ENCODE data around the gene USP20.
"Not testable (repeated sequence)": the region's sequence is repeated elsewhere in the genome, so short reads cannot be mapped to it uniquely, and the experiment has no call there.

Gene USP20

DNA sequence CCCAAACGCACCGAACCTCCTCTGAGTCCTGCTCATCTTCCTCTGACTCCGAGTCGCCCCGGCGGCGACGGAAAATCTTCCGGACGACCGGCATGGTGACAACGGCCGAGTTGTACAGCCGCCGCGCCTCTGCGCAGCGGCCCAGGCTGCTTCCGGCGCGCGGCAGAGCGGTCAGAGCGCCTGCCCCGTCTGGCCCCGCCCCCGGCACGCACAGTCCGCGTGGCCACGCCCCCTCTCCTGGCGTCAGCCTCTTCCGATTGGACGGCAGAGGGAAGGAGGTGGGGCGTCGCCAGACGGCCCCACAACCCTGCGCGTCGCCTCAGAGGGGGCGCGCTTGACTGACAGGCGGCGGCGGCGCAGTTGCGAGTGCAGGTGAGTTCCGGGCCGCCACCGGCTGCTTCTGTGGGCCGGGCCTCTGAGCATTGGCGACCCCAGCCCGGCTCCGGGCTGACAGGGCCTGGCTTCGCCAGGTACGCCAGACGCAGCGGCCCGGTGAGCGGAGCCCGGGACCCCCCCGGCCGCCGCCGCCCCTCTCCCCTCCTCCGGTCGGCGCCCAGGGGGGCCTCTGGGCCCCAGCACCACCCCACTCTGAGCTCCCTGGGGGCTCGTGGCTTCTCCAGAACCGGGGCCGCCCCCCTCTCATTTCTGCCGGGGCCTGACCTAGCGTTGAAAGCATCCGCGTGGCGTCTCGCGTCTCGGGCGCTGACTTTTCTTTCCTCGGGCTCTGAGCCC lies at the start of gene USP20, which contains the start of gene C9orf78:
Gene USP20, plus strand, starts transcription at position 331 of the 732 bp plus-strand sequence. CDS start 17,098 bp downstream, outside the sequence.
Gene C9orf78, minus strand, starts transcription at position 148 of the 732 bp plus-strand sequence. Its CDS starts 54 bp downstream, at position 94.
- peak; percentile 97 to 98 for DNase-seq

DNA sequence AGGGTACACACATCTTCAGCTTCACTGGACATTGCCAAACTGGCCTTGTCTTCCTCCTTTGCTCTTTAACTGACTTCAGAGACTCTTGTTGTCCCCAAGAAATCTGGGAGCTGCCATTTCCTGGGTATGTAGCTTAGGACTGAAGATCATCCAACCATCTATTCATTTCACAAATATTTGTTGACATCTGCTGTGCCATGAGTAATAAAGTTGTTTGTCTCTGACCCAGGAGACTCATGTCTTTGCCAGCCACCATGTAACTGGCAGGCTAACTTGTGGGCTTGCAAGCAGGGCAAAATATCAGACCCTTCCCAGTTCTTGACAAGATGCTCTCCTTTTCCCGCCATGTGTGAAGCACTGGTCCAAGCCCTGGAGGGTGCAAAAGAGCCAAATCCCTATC lies 49.4 kb upstream of the USP20 start:
- no peak for DNase-seq

DNA sequence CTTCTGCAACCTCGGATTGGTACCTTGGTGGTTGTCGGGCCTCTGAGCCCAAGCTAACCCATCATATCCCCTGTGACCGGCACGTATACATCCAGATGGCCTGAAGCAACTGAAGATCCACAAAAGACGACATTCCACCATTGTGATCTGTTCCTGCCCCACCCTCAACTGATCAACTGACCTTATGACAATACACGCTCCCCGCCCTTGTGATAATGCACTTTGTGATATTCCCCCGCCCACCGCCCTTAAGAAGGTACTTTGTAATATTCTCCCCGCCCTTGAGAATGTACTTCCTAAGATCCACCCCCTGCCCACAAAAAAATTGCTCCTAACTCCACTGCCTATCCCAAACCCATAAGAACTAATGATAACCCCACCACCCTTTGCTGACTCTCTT lies 48.8 kb upstream of the USP20 start:
- DNase-seq = no peak

DNA sequence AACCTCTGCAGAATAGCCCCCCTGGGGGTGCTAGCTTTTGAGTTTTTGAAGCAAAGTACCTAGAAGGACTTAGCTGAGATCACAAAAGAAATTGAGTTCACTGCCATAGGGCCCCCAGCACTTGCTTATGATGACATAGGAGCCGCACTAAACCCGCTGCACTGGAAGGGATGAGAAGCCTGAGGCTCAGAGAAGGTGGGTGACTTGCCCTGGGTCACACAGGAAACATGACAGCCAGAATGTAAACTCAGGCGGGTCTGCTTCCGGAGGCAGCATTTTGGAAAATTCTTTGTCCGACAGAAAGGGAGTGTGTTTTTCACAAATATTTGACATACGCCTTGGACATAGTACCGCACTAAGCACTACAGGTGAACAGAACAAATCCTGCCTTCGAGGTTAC lies 40.7 kb upstream of the USP20 start:
- DNase-seq = no peak

DNA sequence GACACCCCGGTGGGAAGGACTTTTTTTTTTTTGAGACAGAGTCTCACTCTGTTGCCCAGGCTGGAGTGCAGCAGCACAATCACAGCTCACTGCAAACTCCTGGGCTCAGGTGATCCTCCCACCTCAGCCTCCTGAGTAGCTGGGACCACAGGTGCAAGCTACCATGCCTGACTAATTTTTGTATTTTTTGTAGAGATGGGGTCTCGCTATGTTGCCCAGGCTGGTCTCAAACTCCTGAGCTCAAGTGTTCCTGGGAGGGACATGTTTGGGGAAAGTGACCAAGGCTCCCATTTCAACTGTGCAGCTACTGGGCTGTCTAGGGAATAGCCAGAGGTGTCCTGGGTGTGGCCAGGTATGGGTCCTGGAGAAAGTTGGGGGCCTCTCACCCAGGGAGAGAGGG lies 39.2 kb upstream of the USP20 start:
- DNase-seq = not testable (repeated sequence)

DNA sequence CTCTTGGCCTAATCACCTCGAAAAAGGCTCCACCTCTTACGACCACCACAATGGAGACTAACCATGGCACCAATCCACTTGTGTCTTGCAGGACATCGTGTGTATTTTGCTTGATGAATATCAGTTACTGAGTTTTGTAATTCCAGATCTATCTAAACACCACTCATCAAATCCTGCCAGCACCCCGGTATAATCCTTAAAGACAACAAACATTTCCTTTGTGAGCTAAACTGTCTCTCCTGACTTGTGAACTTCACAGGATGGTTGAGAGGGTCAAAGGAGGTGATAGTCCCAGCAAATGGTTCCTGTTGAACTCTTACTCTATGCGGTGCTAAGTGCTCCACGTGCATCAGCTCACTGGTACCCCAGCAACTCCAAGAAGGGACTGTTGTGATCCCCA lies 36.3 kb upstream of the USP20 start:
- no peak for DNase-seq

DNA sequence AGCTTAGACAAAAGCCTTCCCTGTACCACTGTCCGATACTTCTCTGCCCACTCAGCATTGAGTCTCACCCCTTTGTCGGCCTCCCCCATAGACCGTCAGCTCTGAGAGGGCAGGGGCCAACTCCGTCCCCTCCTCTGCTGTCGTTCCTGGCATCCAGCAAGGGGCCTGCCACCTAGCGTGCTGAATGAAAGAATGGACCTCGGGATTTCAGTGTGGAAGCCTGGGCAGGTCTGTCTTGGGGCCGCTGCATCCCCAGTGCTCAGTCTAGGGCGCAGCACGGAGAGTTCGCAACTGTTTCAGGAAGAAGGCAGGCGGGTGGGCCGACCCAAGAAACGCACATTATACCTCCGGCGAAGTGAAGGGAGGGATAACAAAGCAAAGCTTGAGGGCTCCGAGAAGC lies 33.8 kb upstream of the USP20 start:
- no peak for DNase-seq

DNA sequence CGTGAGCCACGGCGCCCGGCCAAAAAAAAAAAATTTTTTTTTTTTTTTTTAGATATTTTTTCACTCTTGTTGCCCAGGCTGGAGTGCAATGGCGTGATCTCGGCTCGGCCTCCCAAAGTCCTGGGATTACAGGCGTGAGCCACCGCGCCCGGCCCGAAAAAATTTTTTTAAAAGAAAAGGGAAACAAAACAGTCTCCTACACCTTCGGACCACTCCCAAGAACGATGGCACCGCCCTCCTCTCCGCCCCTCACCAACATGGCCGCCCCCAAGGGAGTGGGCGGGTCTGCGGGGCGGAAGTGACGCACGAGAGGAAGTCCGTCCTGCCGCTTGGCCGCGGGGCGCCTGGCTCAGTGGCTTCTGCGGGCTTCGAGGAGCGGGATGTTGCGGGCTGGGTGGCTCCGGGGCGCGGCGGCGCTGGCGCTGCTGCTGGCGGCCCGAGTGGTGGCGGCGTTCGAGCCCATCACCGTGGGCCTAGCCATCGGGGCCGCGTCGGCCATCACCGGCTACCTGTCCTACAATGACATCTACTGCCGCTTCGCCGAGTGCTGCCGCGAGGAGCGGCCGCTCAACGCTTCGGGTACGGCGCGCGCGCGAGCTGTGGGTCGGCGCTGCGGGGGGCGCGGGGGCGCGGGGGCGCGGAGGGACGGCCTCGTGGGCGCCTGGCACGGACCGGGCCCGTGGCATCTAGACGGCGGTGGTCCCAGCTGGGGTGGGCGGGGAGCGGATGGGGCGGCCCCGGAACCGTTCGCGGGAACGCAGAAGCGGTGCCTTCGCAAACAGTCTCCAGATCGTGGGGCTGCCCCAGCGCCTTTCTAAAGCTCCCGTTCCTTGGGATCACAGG lies 32.2 kb upstream of the USP20 start, which contains the start of gene TOR1B:
Gene TOR1B, plus strand, starts transcription at position 352 of the 843 bp plus-strand sequence. Its CDS starts 29 bp downstream, at position 381.
- DNase-seq = peak; percentile 94 to 95

DNA sequence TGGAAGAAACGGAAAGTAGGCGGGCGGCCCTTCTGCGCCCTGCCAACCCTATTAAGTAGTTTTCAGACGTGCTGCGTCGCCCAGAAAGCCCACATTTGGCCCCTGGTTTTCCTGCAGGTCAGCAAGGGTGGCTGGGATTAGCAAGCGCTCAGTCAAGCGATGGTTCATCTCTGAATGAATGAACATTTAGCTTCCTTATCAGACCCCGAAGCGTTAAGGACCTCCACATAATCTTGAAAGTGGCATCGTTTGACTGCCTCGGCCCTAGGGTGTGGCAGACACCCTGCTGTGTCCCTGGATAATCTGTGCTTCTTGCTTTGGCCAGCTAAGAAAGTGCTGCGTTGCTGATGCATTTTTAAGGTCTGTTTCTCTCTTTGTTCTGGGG lies 31.6 kb upstream of the USP20 start:
- DNase-seq = no peak

DNA sequence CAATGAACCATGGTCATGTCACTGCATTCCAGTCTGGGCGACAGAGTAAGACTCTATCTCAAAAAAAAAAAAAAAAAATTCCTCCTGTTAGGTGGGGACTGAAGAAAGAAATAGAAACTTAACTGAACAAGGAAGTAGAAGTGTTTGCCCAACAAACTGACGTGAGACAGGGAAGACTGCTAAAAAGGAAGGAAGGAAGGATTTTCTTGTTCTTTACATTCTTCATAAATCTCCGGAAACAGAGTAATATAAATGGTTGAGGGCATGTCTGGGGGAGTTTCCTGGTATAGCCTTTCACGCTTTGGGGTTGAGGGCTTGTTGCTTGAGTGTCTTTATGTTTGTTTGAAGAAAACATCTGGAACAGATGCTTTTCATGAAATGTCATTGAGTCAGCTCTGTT lies 29.2 kb upstream of the USP20 start:
- no peak for DNase-seq

DNA sequence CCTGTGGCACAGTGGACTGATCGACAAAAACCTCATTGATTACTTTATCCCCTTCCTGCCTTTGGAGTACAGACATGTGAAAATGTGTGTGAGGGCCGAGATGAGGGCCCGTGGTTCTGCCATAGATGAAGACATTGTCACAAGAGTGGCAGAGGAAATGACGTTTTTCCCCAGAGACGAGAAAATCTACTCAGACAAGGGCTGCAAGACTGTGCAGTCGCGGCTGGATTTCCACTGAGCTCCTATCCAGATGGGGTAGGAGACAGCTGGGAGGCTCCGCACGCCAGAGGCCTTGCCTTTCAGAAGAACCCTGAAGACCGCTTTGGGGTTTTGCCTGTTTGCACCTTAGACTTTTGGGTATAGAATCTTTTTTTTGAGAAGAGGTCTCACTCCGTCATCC lies 25.9 kb upstream of the USP20 start:
- no peak for DNase-seq

DNA sequence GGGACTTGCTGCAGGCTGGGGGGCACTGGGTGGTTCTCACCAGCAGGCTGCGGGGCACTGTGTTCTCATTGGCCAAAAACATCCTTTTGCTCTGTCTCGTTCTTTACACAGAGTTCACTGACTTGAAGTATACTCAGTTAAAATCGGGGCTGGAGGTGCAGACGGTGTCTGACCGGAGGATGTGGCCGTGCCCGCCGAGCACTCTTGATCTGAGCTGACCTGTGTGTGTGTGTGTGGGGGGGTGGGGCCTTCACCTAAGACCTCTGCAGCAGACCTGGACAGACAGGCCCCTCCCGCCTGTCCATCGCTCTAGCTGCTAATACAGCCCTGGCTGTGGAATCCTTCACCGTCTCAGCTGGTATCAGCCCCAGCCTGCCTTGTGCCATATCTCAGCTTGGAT lies 25.1 kb upstream of the USP20 start:
- DNase-seq = no peak

DNA sequence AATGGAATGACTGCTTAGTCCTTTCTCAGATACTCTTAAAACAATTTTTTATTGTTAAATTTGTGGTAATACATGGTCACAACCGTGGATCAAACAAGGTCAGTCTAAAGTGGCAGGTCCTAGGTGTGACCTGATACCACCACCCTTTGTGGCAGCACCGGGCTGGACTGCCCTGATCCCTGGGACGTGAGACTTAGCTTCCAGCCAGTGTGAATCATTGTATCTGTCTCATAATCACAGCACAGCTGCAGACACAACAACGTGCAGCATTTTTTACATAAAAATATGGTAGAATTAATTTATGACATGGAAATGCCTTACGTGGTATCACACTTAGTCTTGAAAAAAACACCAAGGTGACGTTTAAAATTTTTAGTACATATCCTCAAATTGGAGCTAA lies 24.5 kb upstream of the USP20 start:
- no peak for DNase-seq

DNA sequence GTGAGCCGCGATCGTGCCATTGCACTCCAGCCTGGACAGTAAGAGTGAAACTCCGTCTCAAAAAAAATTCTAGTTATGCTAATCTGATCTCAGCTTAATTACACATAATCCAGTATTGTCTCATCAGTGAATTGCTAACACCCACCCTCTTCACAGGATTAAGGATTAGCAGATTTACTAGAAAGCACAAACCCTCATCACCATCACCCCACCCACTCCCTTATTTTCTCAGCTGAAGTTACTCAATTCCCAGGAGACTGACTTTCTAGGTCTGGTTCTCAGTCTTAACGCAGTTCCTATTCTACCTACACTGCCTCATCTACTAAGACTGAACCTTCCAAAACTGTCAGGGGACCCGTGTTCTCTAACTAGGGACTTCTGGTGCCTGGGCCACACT lies 23.3 kb upstream of the USP20 start:
- no peak for DNase-seq

DNA sequence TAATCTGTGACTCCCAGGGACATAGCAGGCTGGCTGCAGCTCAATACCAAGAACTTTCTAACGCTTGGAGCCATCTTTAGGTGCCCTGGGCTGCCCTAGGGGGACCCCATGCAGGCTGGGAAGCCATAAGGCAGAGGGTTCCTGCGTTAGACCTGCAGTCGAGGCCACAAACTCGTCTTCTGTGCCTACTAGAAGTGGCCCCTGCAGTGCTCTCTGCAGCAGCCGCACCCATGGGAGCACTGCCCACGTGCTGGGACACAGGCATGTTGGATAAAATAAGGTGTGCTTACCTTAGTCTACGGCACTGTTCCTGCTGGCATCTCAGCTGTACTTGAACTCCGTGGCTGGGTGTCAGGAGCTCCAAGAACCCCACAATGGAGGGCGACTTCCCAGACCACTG lies 22.9 kb upstream of the USP20 start:
- DNase-seq = no peak

DNA sequence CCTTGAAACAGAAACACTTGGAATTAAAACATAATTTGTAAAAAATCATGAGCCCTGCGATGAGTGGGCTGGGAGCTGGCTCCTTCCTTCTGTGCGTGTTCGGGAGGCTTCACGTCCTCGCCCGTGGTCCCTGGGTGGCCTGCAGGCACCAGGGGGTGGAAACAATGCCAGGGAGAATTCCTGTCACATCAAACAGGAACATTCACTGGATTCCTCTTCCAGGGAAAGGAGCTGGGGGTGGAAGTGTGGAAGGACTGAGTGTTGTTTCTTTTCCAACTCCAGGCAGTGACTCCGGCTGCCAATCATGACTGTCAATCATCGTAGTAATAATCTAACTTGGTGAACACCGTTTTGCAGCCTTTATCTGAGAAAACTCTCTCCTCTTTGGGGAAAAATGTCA lies 21.6 kb upstream of the USP20 start:
- no peak for DNase-seq

DNA sequence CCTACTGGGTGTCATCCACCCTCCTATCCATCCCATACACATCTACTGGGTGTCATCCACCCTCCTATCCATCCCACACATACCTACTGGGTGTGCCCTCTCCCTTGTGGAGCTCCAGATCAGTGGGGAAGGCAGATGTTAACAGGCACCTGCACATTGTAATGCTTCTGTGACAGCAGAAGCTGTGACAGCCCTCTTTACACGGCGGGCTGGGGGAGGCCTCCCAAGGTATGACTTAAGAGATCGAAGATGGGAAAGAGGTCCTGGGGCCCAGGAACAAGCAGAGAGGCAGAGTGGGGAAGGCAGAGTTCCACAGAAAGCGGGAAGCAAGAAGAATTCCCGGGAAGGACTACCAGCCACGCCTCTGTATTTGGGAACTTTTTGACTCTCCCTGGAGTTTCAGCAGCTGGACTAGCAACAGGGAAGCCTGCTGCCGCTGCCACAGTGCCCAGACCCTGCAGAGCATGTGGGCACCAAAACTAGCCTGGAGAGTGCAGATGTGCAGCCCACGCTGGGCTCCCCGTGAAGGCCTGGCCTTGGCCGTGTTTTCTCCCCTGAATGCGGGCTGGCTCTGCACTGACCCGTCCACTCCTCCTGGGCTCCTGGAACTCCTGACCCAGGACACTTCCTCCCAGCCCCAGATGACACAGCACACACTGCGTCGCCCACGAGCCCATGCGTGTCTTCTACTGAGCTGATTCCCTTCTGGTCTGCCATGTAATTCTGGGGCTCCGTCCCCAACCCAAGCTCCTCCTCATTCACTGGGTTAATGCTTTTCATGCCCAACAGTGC lies 20.6 kb upstream of the USP20 start:
- no peak for DNase-seq

DNA sequence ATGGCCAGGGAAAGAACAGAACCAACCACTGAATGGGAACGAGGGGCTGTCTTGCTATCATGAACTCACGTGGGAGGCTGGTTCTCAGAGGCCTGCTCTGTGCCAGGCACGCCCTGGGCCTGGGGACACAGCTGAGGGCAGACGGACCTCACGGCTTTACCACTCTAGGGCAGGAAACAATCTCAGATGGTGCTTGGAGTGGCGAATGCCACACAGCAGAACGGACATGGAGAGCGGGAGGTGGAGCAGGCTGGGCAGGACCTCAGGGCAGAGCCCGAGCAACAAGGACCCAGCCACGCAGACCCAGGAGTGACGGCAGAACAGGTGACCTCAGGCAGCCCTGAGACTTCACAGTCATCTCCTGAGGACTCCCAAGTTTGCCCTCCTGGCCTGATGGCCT lies 20.0 kb upstream of the USP20 start:
- no peak for DNase-seq

DNA sequence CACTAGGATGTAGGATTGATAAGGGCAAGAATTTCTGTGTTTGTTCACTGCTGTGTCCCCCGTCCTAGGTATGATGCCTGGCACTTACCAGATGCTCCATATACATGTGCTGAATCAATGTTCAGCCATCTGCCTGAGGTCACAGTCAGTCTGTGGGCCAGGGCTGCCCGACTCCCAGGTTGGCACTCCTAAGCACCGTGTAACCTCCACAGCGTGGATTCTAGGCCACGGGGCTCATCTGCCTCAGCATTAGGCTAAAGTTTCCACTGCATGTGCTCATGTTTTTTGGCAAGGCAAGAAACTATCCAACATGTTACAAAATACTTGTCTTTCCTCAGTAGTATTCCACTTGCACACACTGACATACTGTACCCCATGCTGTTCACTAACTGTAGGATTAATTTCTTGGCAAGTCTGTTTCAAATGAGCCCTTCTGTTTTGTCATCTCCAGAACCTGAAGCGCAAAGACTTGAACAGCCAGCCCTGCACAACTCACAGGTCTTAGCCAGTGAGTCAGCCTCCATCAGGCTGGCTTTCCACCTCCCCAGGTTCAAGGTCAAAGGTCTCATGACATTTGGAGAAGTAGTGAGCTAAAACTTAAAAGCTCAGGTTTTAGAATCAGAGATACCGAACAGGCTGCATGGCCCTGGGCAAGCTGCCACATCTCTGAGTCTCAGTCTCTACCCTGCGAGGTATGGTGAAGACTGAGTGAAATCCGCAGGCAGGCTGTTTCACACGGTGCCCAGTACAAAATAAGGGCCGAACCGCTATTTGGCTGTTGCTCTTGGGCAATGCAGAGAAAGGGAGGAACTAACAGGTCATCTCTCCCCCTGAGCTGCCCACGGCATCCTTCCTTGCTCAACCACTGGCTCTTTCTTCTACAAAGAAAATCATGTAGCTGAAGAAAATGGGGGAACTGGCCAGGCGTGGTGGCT lies 18.5 kb upstream of the USP20 start:
- DNase-seq = no peak

DNA sequence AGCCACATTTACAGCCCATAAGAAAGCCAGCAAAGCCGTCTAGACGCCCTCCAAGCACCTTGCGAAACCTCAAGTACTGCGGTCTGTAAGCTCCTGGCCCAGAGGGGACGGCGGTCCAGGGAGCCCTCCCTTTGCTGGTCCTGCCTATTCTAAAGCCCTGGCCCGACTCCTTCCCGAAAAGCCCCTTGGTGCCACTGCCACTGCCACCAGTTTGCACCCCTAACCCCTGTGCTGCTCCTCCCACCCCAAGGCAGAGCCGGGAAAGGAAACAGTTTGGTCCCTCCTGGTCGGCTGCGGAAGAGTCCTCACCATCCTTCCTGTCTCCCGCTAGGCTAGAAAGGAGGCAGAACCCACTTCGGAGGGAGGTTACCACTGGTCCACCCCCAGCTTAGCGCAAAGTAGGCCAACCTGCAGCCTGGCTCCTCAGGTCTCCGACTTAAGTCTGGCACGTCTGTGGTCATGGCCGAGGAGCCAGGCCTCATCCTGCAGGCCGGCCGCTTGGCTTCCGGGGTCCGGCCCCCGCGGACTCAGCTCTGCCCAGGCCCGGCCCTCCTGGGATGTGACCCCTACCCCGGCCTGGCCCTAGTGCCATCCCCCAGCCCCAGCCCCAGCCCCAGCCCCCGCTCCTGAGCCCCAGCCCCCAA lies 12.2 kb upstream of the USP20 start:
- peak in 1 of 2 donors; percentile 29 for DNase-seq

DNA sequence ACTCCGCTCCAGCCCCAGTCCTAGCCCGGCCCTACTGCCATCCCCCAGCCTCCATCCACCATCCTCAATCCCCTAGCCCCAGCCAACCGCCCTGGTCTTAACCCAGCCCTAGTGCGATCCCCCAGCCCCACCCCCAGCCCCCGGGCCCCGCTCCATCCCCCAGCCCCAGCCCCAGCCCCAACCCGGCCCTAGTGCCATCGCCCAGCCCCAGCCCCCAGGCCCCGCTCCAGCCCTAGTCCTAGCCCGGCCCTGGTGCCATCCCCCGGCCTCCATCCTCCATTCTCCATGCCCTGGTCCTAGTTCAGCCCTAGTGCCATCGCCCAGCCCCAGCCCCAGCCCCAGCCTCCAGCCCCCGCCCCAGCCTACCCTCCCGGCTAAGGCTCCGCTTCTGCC lies 11.7 kb upstream of the USP20 start:
- no peak for DNase-seq
